Activated gamma-delta T cell treated with Interleukin-2 at 50 U/mL for 16 hours (primary cell): ENCODE results near the gene CALML4.
"Not testable (repeated sequence)": the region's sequence is repeated elsewhere in the genome, so short reads cannot be mapped to it uniquely, and the experiment has no call there.

Experiments used
- DNase-seq: peaks from one replicate; pipeline ENCODE4 v3.0.0-alpha.2; 2020

CALML4 gene

DNA sequence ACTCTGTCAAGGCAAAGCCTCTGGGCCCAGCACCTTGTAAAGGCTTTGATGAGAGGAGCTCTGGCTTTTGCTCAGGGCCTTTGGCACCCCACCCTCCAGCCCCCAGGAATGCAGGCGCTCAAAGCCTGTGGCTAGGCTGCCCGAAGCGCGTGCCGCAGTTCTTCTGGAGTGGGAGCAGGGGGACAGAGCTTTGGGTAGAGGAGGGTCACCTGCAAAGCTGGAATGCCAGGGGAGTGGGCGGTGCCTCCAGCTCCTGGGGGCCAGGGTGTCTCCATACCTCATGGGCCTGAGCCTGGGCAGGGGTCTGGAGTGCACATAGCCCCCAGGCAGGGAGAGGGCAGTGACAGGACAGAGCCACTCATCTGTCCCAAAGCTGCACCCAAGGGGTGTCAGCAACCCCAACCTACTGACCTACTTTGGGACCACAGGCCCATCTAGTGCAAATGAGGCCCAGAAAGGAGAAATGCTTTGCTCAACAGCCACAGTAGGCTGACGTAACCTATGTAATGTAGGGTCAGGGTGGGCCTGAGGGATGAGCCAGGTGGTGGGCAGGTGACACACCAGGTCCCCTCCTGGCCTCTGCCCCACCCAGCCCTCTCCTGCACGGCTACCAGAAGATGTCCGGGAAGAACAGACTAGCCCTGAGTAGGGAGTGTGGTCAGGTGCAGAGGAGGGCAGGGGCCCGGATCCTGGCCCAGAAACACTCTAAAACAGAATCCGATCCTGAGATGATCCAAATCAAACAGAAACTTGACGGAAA, 2.2 kb upstream of the CALML4 start:
- DNase-seq: no peak

GRCh38 chr15:68206711-68207151, 1.6 kb upstream of the CALML4 start:
- no peak for DNase-seq

- no peak for DNase-seq
Observed at GRCh38 chr15:68205954-68206539, 915 bp upstream of the CALML4 start.

GRCh38 chr15:68205558-68205944, 419 bp upstream of the CALML4 start:
- no peak for DNase-seq

- no peak for DNase-seq
Observed at GRCh38 chr15:68204361-68204760, 771 bp downstream of the CALML4 start.

GRCh38 chr15:68203956-68204355, 1.2 kb downstream of the CALML4 start:
- DNase-seq: no peak

GRCh38 chr15:68203486-68203885, 1.6 kb downstream of the CALML4 start:
- no peak for DNase-seq

DNA sequence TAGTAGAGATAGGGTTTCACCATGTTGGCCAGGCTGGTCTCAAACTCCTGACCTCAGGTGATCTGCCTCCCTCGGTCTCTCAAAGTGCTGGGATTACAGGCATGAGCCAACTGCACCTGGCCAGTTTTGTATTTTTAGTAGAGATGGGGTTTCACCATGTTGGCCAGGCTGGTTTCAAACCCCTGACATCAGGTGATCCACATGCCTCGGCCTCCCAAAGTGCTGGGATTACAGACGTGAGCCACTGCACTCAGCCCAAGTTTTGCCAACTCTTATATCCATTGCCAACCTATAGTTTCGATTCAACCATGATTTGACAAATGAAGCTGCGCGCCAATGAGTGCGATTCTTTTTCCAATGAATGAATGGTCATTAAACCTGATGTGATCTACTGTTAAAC, 2.1 kb downstream of the CALML4 start:
- DNase-seq: not testable (repeated sequence)

DNA sequence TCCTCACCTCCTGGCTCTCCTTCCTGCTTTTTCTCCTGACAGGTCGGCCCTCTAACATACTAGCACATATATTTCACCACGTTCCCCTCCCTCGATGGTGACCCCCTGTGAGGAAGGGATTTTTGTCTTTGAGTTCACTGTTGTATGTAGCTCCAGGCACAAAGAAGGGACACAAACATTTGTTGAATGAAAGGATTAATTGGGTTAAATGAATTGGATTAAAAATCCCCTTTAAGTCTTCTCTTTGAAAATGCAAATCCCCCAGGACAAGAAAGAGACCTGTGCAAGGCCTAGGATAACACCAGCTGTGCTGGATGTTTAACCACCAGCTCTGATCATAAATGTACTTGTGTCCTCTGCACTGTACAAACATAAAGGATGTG, 3.3 kb downstream of the CALML4 start:
- no peak for DNase-seq

DNA sequence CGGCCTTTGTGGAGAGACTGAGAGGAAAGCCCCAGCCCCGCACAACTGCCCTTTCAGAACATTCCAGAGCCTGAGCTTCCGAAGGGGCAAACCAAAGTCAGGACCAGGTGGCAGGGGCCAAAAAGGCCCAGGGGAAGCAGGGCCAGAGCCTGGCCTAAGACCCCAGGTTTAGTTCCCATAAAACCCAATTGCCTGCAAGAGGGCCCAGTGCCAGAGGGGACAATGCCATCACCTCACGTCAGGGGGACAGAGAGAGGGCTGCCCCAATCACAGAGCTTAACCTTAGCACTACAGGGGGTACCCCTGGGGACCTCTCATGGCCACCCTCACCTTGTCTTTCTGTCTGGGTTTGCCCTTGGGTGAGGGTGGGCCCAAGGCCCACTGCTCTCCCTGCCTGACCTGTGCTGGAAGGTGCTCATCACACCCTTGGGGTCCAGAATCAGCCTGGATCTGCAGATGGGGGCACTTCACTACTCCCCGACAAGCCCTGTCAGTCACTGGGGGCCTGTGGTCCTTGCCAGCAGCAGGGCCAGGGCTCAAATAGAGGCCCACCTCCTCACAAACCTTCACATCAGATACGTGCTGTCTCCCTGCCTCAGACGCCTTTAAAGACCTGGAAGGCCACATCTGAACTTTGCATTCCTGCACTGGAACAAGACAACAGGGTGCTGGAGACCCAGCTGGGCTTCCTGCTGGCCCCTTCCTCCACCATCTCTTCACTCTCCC, 3.8 kb downstream of the CALML4 start:
- DNase-seq: no peak

DNA sequence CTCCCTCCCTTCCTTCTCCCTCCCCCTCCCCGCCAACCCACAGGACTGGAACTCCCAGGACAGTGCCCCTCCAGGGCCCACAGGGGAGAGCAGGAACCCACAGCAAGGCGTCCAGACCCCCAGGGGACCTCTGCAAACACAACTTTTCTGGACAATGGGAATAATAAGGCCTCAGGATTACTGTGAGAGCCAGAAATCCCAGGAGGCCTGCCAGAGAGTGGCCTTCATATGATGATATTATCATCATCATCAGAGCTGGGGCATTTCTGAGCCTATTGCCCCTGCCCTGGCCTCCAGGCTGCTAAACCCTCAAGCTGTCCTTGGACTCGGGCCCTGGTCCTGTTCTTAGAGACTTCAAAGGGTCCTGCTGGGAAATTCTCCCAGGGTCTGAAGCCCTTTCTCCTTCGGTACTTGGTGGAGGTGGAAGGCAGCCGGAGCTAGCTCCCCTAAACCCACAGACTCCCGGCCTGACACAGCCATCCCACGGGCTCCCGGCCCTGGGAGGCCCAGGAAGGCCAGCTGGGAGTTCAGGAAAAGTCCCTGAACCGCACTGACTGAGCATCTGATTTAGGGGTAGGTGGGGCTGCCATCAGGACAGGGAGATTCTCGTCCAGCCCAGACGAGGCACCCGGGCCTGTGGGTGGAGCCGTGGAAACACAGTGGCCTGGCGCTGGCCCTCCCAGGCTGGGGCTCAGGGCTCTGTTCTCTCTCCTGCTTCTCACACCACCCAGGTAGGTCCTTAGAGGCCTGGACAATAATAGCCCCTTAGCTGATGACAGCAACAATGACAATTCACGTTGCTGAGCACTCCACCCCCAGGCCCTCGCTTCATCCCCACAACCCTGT, 4.9 kb downstream of the CALML4 start:
- DNase-seq: no peak

- no peak for DNase-seq
Observed at GRCh38 chr15:68199340-68199739, 5.8 kb downstream of the CALML4 start.

GRCh38 chr15:68197661-68198437, 7.3 kb downstream of the CALML4 start:
- no peak for DNase-seq

- no peak for DNase-seq
Observed at GRCh38 chr15:68197170-68197492, 8.0 kb downstream of the CALML4 start.

DNA sequence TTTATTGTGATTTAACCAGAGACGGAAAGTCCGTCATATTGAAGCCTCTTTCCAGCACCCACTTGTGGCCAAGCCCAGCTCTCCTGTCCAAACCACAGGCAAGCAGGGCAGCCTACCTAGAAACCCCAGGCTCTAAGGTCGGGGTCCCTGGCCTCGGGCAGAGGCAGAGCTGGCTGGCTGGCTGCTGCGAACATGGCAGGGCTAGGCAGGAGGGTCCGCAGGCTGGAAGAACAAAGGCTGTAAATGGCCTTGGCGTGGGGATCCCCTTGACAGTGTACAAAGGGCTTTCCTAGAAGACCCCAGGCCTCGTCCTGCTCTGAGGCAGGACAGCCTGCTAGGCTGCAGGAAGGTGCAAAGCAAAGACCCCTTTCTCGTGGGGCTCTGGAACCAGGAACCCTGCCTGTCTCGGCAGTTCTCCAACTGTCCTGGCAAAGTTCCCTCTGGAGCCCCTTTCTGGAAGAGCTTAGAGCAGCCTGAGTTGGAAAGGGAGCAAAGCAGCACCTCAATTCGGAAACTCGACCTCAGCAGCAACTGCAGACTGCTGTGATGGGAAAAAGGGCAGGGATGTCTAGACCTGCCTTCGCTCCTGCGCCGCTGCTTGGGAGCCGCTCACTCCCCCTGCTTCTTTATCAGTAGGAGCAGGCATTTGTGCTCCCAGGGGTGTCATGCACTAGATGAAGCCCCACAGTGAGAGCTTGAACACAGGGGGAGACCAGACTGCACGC, 8.5 kb downstream of the CALML4 start:
- DNase-seq: no peak

GRCh38 chr15:68195336-68196112, 9.6 kb downstream of the CALML4 start:
- DNase-seq: no peak

- DNase-seq: no peak
Observed at GRCh38 chr15:68192804-68193486, 12.2 kb downstream of the CALML4 start.

- DNase-seq: no peak
Observed at GRCh38 chr15:68192117-68192516, 13.0 kb downstream of the CALML4 start.

GRCh38 chr15:68191555-68191954, 13.6 kb downstream of the CALML4 start:
- no peak for DNase-seq

- DNase-seq: no peak
Observed at GRCh38 chr15:68190048-68190447, 15.1 kb downstream of the CALML4 start.
